Activated CD8-positive, alpha-beta T cell treated with anti-CD3 and anti-CD28 coated beads, Interleukin-2, amount 10 ng/mL, durations not matched to agents 7 days and 5 days (primary cell): ENCODE results near the gene DNAJC12. TPM values are rescaled to one million over a fixed set of nuclear protein-coding genes. Genes with fewer than 3 reads are reported as not detected.

Source experiments
- ATAC-seq: fragments of 150-1000 bp; cut with Tn5 transposase; one replicate; pipeline ENCODE4 v1.10.0; 2021; ENCODE audit warnings: moderate library complexity
- CTCF ChIA-PET: fragments of 350-600 bp; sonication (Branson Sonifier 250); formaldehyde crosslinking; loops from one replicate; lab custom pipeline; 2021; ENCODE audit warnings: antibody characterized with exemption; lab: Charles Lee
- POLR2A ChIA-PET: fragments of 350-600 bp; sonication (Branson Sonifier 250); formaldehyde crosslinking; loops from one replicate; lab custom pipeline; 2021; ENCODE audit warnings: antibody characterized with exemption; lab: Charles Lee
- DNase-seq: peaks from one replicate; pipeline ENCODE4 v3.0.0-alpha.2; 2020
- H3K27ac Mint-ChIP-seq: one replicate; pipeline ENCODE4 v1.8.0; 2021; ENCODE audit warnings: mild to moderate bottlenecking, mixed read lengths
- H3K27me3 Mint-ChIP-seq: one replicate; pipeline ENCODE4 v1.8.0; 2021; ENCODE audit warnings: low read depth, mixed read lengths
- H3K36me3 Mint-ChIP-seq: one replicate; pipeline ENCODE4 v1.8.0; 2021; ENCODE audit warnings: low read depth, mixed read lengths
- H3K4me1 Mint-ChIP-seq: one replicate; pipeline ENCODE4 v1.8.0; 2021; ENCODE audit warnings: low read depth, mixed read lengths
- H3K4me3 Mint-ChIP-seq: one replicate; pipeline ENCODE4 v1.8.0; 2021; ENCODE audit warnings: mild to moderate bottlenecking, mixed read lengths
- H3K9me3 Mint-ChIP-seq: one replicate; pipeline ENCODE4 v1.8.0; 2022; ENCODE audit warnings: mixed read lengths; ENCODE audit not compliant: insufficient read depth
- total RNA-seq, 2 experiments: library from RNA; stranded (reverse); gene quantifications; one replicate each; pipeline ENCODE4 v1.2.3, GENCODE V29; 2021

Gene DNAJC12
- total RNA-seq, 2 experiments from 2014 or later, result 2.6 to 3.0 TPM

- Mint-ChIP-seq H3K36me3 (peaks cover 14% of the 10 kb centered on the region), H3K9me3 (no peaks in the 10 kb centered on the region), H3K27me3 (no peaks in the 10 kb centered on the region), H3K4me1 (no peaks in the 10 kb centered on the region), H3K27ac (no peak overlapping the region), H3K4me3 (no peak overlapping the region)
- CTCF ChIA-PET, result interaction anchor here (0.8 to 8.4 kb wide), 2 partner anchors 12 to 20 kb away, joined by 3 to 46 read pairs; no protein-coding TSS in a partner anchor
- POLR2A ChIA-PET, result no interaction called here
- DNase-seq (no peak), ATAC-seq (no peak)
Observed at GRCh38 chr10:67809107-67809506, 28.9 kb downstream of the DNAJC12 start.

- no peaks in the 10 kb centered on the region for H3K27me3 Mint-ChIP-seq
- H3K36me3 Mint-ChIP-seq, result peaks cover 14% of the 10 kb centered on the region
- H3K4me3 Mint-ChIP-seq, result no peak overlapping the region
- peaks cover 3% of the 10 kb centered on the region for H3K4me1 Mint-ChIP-seq
- ChIA-PET CTCF (interaction anchor here (0.8 to 8.4 kb wide), 2 partner anchors 12 to 20 kb away, joined by 3 to 46 read pairs; no protein-coding TSS in a partner anchor), POLR2A (no interaction called here)
- H3K27ac Mint-ChIP-seq, result no peak overlapping the region
- DNase-seq (no peak), ATAC-seq (no peak)
- no peaks in the 10 kb centered on the region for H3K9me3 Mint-ChIP-seq
Observed at GRCh38 chr10:67808704-67809103, 29.3 kb downstream of the DNAJC12 start.

GRCh38 chr10:67807855-67808456, 30.0 kb downstream of the DNAJC12 start:
- Mint-ChIP-seq H3K27me3 (no peaks in the 10 kb centered on the region), H3K9me3 (no peaks in the 10 kb centered on the region), H3K4me3 (no peak overlapping the region), H3K27ac (no peak overlapping the region), H3K36me3 (peaks cover 13% of the 10 kb centered on the region), H3K4me1 (peaks cover 5% of the 10 kb centered on the region)
- CTCF ChIA-PET, result interaction anchor here (0.8 to 8.4 kb wide), 4 partner anchors 11 to 47 kb away, joined by 3 to 46 read pairs (median 4); no protein-coding TSS in a partner anchor
- POLR2A ChIA-PET, result no interaction called here
- ATAC-seq (no peak), DNase-seq (no peak)

- Mint-ChIP-seq H3K27ac (no peak overlapping the region), H3K4me1 (peaks cover 5% of the 10 kb centered on the region), H3K36me3 (peaks cover 5% of the 10 kb centered on the region), H3K9me3 (no peaks in the 10 kb centered on the region), H3K4me3 (no peak overlapping the region), H3K27me3 (no peaks in the 10 kb centered on the region)
- ATAC-seq, result no peak
- ChIA-PET CTCF (interaction anchor here (0.9 to 1.7 kb wide), 2 partner anchors 12 to 16 kb away, joined by 3 to 10 read pairs; no protein-coding TSS in a partner anchor), POLR2A (no interaction called here)
- no peak for DNase-seq
Observed at GRCh38 chr10:67804395-67804678, 33.7 kb downstream of the DNAJC12 start.

GRCh38 chr10:67803588-67804394, 34.2 kb downstream of the DNAJC12 start:
- POLR2A ChIA-PET, result no interaction called here
- Mint-ChIP-seq H3K9me3 (no peaks in the 10 kb centered on the region), H3K27me3 (no peaks in the 10 kb centered on the region), H3K4me1 (peaks cover 5% of the 10 kb centered on the region), H3K4me3 (no peak overlapping the region), H3K27ac (no peak overlapping the region), H3K36me3 (peaks cover 2% of the 10 kb centered on the region)
- CTCF ChIA-PET, result interaction anchor here (0.9 to 1.7 kb wide), 2 partner anchors 12 to 15 kb away, joined by 3 to 10 read pairs; no protein-coding TSS in a partner anchor
- DNase-seq, result no peak
- ATAC-seq, result no peak

DNA sequence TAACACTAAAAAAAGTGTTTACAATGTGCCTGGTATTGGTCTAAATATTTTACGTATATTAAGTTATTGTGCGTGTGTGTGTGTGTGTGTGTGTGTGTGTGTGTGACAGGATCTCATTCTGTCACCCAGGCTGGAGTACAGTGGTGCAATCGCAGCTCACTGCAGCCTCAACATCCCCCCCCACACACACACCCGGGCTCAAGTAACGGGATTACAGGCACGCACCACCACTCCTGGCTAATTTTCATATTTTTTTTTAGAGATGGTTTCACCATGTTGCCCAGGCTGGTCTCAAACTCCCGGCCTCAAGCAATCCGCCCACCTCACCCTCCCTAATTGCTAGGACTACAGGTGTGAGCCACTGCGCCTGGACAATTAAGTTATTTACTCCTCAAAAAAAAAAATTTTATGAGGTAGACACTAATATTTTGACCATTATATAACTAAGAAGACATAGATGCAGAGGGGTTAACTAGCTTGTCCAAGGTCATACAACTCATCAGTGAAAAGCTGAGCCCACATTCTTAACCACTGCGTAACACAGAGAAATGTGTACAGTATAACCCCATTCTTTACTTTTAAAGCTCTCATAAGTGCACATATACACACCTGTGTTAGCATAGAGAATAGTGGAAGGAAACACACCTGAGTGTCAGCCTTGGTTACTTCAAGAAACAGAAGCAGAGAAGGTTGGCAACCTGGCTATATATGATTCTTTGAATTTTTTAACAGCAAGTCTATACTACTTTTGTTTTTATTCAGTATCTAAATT, 35.0 kb downstream of the DNAJC12 start:
- Mint-ChIP-seq H3K4me3 (no peak overlapping the region), H3K27ac (no peak overlapping the region), H3K27me3 (no peaks in the 10 kb centered on the region), H3K4me1 (peaks cover 5% of the 10 kb centered on the region), H3K36me3 (peaks cover 2% of the 10 kb centered on the region), H3K9me3 (no peaks in the 10 kb centered on the region)
- ChIA-PET POLR2A (no interaction called here), CTCF (interaction anchor here (1.3 to 1.9 kb wide), 4 partner anchors 11 to 354 kb away, joined by 4 to 10 read pairs (median 5); no protein-coding TSS in a partner anchor)
- DNase-seq, result no peak
- no peak for ATAC-seq

DNA sequence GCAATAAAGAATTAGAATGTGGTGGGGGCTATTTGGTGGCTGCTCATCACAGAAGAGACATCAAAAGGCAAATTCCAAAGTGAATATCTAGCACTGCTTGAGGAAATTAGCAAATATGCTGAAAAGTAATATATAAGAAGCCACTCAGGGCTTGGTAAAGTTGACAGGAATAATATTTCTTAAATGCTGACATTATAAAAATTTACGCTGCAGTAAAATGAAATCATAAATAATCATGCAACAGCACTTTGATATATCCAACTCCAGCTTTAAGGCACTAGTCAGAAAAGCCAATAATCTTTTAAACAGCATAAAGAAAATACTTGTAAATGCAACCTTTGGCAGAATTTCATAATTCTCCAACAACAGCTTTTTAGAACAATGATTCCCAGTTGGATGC, 36.9 kb downstream of the DNAJC12 start:
- no peak overlapping the region for H3K27ac Mint-ChIP-seq
- POLR2A ChIA-PET, result no interaction called here
- no peak overlapping the region for H3K4me3 Mint-ChIP-seq
- peaks cover 2% of the 10 kb centered on the region for H3K36me3 Mint-ChIP-seq
- H3K27me3 Mint-ChIP-seq, result no peaks in the 10 kb centered on the region
- DNase-seq, result no peak
- no peaks in the 10 kb centered on the region for H3K9me3 Mint-ChIP-seq
- ATAC-seq, result no peak
- CTCF ChIA-PET, result interaction anchor here (0.8 to 1.9 kb wide), 3 partner anchors 11 to 21 kb away, joined by 3 to 10 read pairs (median 5); no protein-coding TSS in a partner anchor
- peaks cover 5% of the 10 kb centered on the region for H3K4me1 Mint-ChIP-seq

DNA sequence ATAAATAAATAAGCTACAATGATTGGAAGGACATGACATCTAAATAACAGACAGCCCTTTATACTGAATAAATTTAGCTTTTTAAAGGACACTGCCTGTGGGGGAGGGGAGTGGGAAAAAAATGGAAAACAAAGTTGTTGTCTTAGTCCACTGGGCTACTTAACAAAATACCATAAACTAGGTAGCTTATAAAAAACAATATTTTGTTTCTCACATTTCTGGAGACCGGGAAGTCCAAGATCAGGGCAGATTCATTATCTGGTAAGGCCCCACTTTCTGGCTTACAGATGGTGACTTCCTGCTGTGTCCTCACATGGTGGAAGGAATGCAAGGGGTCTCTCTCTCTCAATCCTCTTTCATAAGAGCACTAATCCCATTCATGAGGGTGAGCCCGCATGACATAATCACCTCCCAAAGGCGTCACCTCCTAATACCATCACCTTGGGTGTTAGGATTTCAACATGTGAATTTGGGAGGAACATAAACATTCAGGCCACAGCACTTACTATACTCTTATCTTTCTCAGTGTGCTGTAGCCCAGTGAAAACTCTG, 43.0 kb downstream of the DNAJC12 start:
- H3K9me3 Mint-ChIP-seq, result no peaks in the 10 kb centered on the region
- DNase-seq (peak; percentile 9), ATAC-seq (no peak)
- H3K4me1 Mint-ChIP-seq, result peaks cover 20% of the 10 kb centered on the region
- CTCF ChIA-PET, result interaction anchor here (1.6 kb wide), 1 partner anchor 60 kb away, joined by 3 read pairs; no protein-coding TSS in a partner anchor
- H3K36me3 Mint-ChIP-seq, result no peaks in the 10 kb centered on the region
- H3K4me3 Mint-ChIP-seq, result no peak overlapping the region
- no peak overlapping the region for H3K27ac Mint-ChIP-seq
- H3K27me3 Mint-ChIP-seq, result no peaks in the 10 kb centered on the region
- POLR2A ChIA-PET, result no interaction called here

DNA sequence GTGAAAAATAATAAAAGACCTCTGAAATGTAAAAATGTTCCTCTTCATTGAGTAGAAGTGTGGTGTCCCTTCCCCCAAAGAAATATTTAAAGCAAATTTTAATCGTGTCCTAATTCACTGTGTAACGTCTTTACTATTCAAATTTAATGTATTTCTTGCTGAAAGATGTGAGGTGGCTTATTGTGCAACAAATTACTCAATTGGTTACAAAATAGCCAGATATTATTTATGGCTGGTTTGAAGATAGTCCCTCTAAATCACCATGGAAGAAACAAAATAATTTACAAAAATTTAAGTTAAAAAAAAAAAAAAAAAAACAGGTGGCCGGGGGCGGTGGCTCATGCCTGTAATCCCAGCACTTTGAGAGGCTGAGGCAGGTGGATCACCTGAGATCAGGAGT, 43.7 kb downstream of the DNAJC12 start:
- peaks cover 26% of the 10 kb centered on the region for H3K4me1 Mint-ChIP-seq
- DNase-seq (no peak), ATAC-seq (no peak)
- ChIA-PET POLR2A (no interaction called here), CTCF (no interaction called here)
- H3K27ac Mint-ChIP-seq, result no peak overlapping the region
- H3K27me3 Mint-ChIP-seq, result no peaks in the 10 kb centered on the region
- no peak overlapping the region for H3K4me3 Mint-ChIP-seq
- no peaks in the 10 kb centered on the region for H3K36me3 Mint-ChIP-seq
- H3K9me3 Mint-ChIP-seq, result no peaks in the 10 kb centered on the region

- Mint-ChIP-seq H3K9me3 (no peaks in the 10 kb centered on the region), H3K27ac (no peak overlapping the region), H3K27me3 (no peaks in the 10 kb centered on the region), H3K36me3 (no peaks in the 10 kb centered on the region), H3K4me3 (no peak overlapping the region), H3K4me1 (peaks cover 31% of the 10 kb centered on the region)
- ChIA-PET CTCF (no interaction called here), POLR2A (no interaction called here)
- DNase-seq, result peak; percentile 4
- no peak for ATAC-seq
Observed at GRCh38 chr10:67793313-67793712, 44.7 kb downstream of the DNAJC12 start.

DNA sequence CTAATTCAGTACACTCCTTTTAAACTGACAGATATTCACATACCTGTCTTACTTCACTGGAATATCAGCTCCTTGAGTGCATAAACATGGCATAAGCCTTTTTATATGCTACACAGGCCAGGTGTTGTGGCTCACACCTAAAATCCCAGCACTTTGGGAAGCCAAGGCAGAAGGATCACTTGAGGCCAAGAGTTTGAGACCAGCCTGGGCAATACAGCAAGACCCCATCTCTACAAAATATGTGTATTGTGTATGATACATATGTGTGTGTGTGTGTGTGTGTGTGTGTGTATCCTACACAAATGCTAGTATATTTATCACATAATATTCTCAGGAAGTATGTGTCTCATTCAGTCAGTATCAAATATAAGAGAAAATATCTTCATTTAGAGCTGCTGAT, 45.3 kb downstream of the DNAJC12 start:
- Mint-ChIP-seq H3K27ac (no peak overlapping the region), H3K9me3 (no peaks in the 10 kb centered on the region), H3K27me3 (no peaks in the 10 kb centered on the region), H3K4me1 (peaks cover 36% of the 10 kb centered on the region), H3K4me3 (no peak overlapping the region), H3K36me3 (no peaks in the 10 kb centered on the region)
- ATAC-seq, result no peak
- peak; percentile 12 for DNase-seq
- POLR2A ChIA-PET, result no interaction called here
- CTCF ChIA-PET, result interaction anchor here (0.9 to 2.0 kb wide), 3 partner anchors 9 to 43 kb away, joined by 3 to 7 read pairs (median 4); no protein-coding TSS in a partner anchor
